Germinal center (tissue), 1 donor: ENCODE data around the gene TRAF2.
"Not testable (repeated sequence)": the region's sequence is repeated elsewhere in the genome, so short reads cannot be mapped to it uniquely, and the experiment has no call there.

Source experiments
- DNase-seq: peaks from one replicate; pipeline ENCODE4 v3.0.0; 2012; ENCODE audit warnings: mixed read lengths, low spot score

TRAF2 gene

DNA sequence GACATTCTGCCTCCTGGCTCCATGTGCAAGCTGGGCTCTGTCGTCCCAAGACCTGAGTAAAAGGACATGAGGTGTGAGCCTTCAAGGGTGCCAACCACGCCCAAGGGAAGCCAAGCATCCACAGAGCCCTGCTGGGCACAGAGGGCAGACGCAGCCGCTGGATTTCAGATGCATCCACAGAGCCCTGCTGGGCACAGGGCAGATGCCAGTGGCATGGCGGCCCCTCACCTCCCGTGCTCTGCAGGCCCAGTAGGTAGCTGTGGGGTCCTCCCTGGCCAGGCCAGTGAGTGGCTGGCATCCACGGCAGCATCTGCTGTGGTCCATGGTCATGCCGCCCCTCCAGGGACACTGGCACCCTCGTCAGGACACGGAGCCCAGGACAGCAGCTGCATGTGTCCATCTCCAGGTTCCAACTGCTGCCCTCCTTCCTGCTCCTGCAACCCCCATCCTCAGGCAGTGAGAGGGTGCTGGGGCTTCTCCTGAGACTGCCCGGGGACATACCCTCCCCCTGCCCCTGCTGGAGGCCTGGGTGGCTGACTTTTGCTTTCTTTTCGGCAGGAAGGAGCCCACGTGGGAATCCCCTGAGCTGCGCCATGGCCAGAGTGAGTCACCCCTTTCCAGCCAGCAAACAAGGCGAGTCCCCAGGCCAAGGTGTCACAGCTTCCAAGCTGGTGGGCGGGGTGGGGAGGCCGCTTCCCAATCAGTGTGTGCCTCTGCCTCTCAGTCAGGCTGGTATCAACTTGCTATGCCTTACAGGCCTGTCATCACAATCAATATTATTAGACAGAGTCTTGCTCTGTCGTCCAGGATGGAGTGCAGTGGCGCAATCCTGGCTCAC, 4.0 kb upstream of the TRAF2 start:
- DNase-seq, result peak; percentile 49

DNA sequence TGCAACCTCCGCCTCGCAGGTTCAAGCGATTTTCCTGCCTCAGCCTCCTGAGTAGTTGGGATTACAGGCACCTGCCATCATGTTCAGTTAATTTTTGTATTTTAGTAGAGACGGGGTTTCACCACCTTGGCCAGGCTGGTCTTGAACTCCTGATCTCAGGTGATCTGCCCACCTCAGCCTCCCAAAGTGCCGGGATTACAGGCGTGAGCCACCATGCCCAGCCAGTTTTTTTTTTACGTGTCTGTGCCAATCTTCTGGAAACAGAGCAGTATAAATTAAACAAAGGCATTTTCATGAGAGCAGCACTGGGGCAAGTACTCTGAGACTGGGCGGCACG, 3.4 kb upstream of the TRAF2 start:
- not testable (repeated sequence) for DNase-seq

DNA sequence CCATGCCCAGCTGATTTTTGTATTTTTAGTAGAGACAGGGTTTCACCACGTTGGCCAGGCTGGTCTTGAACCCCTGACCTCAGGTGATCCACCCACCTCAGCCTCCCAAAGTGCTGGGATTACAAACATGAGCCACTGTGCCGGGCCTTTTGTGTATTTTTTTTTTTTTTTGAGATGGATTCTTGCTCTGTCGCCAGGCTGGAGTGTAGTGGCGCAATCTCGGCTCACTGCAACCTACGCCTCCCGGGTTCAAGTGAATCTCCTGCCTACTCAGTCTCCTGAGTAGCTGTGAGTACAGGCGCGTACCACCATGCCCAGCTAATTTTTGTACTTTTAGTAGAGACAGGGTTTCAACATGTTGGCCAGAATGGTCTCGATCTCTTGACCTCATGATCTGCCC, 2.6 kb upstream of the TRAF2 start:
- DNase-seq, result not testable (repeated sequence)

DNA sequence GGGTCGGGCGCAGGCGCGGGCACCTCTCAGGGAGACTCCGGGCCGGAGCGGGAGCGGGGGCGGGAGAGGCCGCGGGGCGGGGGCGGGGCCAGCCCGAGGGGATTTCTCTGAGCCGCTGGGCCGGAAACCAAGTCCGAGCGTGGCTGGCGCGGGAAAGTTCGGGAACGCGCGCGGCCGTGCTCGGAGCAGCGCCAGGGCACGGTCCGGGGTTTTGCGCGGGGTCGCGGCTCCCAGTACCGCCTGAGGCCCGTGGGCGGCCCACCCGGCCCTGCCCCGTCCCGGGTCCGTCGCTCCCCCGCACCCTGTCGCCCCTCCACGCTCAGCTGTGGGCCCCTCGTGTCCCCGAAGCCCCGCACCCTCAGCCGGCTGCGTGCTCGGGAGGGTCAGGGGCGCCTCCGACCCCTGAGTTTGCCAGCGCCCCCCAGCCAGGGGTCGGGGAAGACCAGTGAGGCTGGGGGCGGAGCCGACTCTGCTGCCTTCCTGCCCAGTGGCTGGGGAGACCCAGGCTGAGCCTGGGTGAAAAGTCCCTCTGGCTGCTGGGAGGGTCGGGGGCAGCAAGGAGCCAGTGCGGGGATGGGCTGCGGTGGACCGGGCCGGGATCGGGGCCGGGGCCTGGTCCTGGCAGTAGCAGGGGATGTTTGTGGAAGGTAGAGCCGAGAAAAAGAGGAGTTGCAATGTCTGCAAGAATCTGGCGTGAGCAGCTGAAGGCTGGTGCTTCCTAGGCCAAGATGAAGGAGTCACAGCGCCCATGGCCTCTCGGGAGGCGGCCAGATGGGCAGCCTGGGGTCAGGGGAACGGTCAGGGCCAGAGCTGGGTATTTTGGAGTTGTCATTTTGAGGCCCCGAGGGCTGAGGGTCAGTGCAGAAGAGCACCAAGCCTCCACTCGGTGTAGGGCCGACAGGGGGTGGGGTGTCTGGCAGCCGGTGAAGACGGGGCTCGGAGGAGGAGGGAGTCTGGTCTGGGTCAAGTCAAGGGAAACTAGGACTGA, 588 bp downstream of the TRAF2 start:
- peak; percentile 87 for DNase-seq

DNA sequence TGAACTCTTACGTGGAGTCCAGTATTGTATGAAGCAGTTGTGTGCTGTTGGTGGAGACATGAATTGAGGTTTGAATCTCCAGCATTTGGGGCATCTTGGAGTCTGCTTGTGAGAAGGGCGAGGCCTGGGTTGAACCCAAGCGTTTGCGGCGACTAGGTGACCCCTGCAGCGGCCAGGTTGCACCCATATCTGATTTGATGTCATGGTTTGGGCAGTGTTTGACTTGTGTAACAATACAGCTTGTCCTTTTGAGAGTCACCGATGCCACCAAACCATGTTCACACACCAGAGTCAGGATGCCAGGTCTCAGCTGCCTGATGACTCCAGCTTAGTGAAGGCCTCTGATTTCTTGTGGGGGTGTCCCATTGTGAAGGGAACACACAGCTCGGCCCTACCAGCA, 2.1 kb downstream of the TRAF2 start:
- DNase-seq, result no peak

DNA sequence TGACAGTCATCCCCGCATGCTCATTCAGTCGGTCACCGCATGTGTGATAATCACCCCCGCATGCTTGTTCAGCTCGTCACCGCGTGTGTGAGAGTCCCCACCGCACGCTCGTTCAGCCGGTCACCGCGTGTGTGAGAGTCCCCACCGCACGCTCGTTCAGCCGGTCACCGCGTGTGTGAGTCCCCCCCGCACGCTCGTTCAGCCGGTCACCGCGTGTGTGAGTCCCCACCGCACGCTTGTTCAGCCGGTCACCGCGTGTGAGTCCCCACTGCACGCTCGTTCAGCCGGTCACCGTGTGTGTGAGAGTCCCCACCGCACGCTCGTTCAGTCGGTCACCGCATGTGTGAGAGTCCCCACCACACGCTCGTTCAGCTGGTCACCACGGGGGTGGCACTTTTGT, 3.5 kb downstream of the TRAF2 start:
- no peak for DNase-seq

DNA sequence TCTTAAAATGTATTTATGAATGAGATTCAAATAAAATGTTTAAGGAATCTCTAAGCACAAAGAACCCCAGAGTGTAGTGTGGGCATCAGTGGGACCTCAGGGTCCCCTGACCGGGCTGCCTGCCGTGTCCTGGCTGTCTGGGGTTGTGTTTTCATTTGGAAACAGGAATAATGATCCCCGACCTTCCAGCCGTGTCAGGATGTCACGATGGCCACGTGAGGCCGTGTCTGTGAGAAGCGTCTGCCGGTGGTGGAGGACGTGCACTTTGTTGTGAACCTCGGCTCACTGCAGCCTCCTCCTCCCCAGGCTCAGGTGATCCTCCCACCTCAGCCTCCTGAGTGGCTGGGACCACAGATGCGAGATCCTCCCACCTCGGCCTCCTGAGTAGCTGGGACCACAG, 4.3 kb downstream of the TRAF2 start:
- DNase-seq, result no peak

DNA sequence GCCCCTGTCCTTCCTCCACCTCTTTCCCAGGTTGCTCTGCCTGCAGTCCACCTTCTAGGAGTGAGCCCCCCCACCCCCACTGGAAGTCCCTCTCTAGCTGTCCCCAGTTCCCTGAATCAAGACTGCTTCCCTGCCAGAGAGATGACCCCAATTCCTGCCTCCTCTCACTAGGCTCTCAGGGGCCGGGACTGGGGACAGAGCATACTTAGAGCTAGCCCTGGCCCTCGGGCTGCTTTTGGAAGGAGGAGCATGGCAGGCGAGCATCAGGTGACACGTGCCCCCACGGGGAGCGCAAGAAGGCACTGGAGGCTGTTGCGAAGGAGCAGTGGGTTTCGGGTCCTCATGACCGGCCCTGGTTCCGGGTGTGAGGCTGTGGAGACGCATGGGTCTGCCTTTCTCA, 9.7 kb downstream of the TRAF2 start:
- DNase-seq, result no peak

DNA sequence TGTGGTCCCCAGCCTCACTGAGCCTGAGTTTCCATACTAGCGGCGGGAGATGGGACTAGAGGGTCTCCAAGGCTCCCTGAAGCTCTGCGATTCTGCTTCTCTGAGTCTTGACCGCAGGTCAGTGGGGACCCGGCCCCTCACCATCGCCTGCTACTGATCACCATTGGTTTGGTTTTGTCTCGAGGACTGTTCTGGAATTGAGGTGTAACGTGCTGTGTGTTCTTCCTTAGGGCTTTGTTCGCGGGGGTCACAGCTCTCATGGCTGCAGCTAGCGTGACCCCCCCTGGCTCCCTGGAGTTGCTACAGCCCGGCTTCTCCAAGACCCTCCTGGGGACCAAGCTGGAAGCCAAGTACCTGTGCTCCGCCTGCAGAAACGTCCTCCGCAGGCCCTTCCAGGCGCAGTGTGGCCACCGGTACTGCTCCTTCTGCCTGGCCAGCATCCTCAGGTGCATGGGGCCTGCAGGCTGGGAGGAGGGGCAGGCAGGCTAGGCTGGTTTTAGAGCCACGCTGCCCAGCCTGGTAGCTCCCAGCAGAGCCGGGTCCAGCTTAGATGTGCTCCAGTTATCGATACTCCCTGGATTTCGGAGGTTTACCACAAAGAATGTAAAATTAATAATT, 12.3 kb downstream of the TRAF2 start:
- no peak for DNase-seq

DNA sequence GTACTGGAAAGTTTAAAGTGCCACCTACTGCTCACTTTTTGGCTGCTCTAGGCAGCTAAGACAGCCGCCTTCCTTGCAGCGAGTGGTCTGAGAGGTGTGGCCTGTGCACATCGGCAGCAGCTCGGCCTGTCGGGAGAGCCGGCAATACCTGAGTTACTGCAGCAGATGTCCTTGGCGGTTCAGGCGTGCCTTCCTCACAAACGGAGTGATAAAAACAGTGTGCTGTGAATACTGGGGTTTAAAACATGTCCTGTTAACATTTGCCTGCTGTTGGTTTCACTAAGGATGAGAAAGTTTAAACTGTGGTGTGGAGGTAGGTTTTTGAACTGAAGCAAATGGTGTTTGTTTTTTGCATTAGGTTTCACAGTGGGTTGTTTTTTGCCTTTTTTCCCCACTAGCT, 12.9 kb downstream of the TRAF2 start:
- DNase-seq, result peak; percentile 16

DNA sequence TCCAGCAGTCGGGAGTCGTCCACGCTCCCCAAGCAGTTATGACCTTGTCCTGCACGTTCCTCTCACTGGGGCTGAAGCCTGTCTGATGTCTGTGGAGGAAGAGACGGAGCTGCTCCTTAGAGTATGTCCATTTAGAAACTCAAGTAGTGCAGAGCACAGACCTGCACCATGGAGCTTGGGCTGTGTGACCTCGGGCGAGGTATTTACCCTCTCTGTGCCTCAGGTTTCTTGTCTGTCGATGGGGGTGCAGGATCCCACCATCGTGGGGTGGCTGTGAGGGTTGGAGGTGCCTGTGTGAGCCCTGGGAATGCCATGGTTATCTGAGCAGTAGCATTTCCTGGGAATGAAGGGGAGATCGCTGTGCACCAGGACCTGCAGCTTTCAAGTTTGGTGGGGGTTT, 14.2 kb downstream of the TRAF2 start:
- no peak for DNase-seq

DNA sequence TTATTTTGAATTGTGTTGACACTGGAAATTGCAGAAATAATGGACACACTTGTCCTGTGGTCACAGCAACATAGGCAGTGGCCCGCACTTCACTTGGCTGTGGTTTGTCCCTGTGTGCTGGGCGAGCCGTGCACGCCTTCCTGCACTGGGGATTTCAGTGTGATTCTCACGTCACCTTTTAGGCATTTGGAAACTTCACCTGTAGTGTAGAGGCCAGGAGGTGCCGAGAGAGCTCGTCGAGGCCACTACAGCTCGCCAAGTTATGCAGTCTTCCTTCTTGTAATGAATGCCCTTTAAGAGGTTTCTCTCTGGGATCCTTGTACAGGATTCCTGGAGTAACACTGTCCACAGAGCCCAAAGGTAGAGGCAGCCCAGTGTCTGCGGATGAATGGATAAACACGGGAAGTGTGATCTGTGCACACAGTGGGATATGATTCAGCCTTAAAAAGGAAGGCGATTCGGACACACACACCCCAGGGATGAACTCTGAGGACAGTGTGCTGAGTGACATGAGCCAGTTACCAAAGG, 14.7 kb downstream of the TRAF2 start:
- no peak for DNase-seq

DNA sequence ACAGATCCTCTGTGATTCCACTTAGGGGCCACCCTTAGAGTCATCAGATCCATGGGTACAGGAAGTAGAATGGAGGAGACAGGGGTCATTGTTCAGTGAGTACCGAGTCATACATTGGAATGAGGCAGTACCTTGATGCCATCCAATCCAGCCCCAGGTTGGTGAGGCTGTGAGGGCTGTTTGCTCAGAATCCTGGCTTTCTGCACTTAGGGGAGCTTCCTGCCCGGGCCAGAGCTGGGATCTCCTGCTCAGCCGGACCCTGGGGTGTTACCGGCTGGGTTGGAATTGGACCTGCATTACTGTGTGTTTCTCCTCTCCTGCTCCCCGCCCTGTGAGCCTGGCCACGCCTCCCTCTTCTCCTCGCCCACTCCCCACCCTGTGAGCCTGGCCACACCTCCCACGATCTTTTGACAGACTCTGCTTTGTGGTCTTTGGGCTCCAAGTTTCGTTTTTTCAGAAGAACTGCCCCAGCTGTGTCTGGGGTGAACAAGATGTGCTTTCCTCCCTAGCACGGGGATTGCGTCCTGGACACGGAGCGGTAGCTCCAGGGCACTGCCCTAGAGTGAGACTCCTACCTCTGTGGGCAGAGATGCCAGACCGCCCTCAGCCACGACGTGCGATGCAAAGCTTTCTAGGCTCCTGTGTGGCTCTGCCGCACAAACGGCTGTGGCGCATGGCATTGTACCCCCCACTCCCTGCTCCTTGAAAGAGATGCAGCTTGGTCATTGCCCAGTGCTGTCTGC, 15.4 kb downstream of the TRAF2 start:
- DNase-seq, result peak; percentile 53

DNA sequence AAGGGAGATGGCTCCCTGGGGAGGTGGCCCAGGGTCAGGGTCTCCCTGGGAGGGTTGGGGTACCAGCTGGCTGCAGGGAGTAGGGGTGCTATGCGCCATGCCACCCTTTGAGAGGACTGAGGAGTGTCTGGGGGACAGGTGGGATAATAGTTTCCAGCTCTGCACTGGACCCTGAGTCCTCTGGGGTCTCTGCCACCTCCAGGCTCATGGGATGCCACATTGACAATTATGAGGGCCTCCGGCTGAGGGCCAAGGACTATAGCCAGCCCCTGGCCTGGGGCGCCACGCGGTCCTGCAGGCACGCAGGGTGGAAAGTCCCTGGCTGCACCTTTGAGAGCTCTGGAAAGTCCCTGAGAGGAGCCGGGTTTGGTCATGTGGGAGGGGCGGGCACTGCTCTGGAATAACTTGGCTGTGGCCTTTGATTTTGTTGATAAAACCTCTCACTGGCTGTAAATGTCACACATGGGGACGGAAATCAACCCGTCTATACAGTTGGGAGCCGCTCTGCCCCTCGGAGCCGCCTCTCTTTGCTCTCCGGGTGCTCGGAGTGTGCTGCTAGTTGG, 16.0 kb downstream of the TRAF2 start:
- DNase-seq, result peak; percentile 69

DNA sequence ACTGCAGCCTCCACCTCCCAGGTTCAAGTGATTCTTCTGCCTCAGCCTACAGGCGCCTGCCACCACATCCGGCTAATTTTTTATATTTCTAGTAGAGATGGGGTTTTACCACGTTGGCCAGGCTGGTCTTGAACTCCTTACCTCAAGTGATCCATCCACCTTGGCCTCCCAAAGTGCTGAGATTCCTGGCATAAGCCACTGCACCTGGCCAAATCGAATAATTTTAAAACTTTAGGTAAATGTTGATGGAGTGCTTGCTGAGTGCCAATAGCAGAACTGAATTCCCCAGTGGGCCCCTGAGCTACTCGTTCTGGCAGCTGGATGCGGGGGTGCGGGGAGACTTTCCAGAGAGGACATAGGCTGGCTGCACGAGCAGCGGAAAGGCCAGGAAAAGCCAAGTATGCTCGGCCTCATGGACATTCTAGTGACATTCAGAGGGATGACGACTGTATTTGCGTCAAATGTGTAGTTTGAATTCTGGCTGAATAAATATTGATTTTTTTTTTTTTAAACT, 16.8 kb downstream of the TRAF2 start:
- no peak for DNase-seq

DNA sequence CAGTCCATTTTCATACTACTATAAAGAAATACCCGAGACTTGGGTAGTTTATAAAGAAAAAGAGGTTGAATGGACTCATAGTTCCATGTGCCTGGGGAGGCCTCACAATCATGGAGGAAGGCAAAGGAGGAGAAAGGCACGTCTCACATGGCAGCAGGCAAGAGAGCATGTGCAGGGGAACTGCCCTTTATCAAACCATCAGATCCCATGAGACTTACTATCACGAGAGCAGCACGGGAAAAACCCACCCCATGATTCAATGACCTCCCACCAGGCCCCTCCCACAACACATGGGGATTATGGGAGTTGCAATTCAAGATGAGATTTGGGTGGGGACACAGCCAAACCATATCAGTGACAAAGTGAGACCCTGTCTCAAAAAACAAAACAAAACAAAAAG, 19.9 kb downstream of the TRAF2 start:
- no peak for DNase-seq

DNA sequence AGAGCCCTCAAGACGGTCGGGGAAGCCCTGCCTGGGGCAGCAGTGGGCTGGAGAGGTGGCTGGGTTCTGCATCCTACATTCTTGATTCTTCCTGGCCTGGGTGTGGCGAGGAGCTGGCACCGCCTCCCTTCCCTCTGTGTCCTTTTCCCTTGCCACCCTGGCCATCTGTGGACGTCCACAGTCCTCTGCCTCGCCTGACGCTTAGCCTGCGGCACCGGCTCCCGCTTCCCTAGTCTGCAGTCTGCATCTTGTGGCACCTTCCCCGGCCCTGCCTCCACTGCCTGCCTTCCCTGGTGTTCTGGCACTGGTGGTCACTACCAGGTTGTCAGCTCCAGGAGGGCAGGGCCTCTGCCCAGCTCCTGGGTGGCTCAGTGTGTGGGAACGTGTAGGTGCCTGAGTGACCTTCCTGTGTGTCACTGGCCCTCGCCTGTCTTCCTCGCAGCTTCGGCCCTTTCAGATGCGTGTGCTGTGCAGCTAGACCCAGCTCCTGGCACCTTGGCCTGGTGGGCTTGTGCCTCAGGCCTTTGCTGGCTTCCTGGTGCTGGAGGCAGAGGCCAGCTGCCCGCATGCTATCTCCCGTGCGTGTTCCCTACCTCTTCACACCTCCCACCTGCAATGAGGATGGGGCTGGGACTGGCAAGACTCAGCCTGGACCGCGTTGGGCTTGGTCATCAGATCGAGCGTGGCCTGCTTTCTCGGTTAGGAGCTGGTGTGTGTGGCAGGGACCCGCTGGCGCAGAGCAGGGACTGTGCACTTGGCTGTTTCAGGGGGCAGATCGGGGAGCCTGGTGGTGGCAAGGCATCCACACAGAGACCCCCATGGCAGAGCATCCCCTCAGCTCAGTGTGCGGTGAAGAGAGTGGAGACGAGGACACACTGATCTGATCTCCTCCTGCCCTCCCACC, 20.9 kb downstream of the TRAF2 start:
- no peak for DNase-seq

DNA sequence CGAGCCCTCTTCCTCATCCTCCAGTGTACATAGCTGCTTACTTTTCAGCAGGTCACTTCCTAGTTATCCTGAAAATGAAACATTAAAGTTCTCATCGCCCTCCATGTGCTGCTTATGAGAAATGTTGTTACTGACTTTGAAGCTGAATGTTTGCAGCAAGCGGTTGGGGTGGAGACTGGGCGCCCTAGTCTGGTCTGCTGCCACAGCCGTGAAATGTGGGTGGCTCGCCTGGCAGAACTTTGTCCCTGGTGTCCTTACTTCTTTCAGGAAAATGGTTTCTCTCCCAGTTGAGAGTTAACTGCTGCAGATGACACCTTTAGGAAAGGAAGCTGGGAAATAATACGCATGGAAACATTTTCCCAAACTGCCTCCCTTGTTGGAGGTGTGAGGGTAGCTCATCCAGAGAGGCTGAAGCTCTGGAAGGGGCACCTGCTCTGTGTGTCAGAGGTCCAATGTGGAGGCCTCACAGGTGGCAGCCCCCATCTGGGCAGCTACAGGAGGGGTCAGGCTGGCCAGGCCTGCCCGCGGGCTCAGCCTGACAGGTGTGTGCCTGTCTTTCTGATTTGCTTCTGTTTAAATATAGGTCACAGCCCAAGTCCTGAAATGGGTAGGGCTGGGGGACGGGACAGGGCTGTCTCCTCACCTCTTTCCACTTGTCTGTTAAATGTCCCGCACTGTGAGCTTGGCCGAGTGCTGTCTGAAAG, 24.0 kb downstream of the TRAF2 start:
- DNase-seq, result no peak

DNA sequence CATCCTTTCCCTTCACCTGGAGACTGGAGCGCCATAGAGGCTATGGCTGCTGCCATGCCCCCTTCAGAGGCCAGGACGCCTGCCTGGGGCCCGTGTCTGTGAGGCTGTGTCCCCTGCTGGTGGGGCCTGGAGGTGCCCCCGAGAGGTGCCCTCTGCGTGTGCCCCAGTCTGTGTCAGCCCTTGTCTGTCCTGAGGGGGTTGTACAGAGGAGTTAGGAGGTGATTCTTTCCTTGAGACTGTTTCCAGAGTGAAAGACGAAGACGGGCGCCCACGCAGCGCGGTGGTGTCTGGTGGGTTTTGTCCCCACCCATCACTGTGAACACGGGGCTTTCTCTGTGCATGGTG, 24.6 kb downstream of the TRAF2 start:
- no peak for DNase-seq
